ENCODE data around the gene ZCCHC17.

ZCCHC17 gene

DNA sequence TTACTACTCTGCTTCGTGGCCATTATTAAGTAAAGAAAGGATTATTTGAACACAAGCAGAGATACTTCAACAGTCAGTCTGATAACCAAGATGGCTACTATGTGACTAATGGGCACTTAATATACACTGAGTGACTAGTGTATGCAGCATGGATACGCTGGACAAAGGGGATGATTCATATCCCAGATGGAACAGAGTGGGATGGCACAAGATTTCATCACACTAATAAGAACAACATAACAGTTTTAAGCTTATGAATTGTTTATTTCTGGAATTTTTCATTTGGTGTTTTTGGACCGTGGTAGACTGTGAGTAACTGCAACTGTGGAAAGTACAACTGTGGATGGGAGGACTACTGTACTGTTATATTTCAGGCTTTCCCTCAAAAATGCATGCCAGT, 9.4 kb downstream of the ZCCHC17 start:
- peak; percentile 95 for DNase-seq

DNA sequence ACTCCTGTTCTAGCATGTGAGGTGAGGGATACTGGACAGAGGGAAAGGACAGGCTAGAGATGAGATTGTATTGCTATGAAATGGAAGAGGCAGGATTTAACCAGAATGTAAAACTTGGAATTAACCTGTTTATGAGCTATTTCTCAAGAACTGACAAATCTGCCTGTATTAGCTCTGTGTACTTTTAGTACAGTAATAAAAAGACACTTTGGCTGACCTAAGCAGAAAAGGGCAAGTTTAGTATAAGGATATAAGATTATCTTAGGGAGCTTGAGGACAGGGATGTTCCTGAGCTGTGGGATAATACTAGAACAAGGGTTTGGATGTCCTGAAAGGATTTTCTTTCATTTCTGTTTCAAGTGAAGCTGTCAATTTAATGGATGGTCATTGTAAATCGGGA, 11.2 kb downstream of the ZCCHC17 start:
- no peak for DNase-seq

GRCh38 chr1:31310198-31310597, 13.4 kb downstream of the ZCCHC17 start:
- DNase-seq = no peak

DNA sequence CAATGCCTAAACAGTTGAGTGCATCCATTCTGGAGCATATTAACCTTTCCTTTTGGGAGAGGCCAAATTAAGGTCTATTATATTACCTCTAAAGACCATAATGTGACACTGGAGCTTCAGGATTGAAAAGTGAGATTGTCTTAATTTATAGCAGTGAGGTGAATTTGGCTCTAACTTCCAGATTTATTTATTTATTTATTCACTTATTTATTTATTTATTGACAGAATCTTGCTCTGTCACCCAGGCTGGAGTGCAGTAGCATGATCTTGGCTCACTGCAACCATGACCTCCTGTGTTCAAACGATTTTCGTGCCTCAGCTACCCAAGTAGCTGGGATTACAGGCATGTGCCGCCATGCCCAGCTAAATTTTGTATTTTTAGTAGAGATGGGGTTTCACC, 19.1 kb downstream of the ZCCHC17 start:
- DNase-seq = no peak

DNA sequence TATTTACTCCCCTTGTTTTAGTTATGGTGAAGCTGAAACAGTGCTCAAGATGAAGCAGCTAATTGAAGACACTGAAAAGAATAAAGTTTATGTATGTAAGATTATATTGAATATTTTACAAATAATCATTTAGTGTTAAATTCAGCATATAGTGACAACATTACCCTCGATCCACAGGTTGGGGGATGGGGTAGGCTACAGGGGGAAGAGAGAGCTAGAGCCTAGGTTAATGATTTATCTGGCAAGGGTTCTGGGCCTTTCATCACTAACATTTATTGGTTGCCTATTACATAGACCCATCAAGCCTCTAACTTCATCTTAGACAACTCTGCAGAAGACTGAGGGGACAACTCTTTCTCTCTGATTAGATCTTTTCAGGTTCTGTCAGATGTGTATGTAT, 21.3 kb downstream of the ZCCHC17 start:
- no peak for DNase-seq

GRCh38 chr1:31324093-31324492, 27.3 kb downstream of the ZCCHC17 start:
- no peak for DNase-seq

DNA sequence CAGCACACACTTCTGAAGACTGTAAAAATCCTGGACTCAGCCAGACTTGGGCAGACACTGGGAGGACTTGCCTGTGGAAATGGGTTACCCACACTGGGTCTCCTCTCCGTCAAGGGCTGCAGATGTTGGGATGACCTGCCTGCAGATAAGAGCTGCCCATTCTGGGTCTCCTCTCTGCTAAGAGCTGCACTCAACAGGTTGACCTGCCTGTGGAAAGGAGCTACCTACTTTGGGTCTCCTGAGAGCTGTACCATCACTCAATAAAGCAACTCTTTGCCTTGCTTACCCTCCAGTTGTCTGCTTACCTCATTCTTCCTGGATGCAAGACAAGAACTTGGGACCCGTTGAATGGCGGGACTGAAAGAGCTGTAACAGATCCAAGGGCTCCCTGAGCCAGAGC, 28.2 kb downstream of the ZCCHC17 start:
- no peak for DNase-seq

GRCh38 chr1:31326461-31326860, 29.6 kb downstream of the ZCCHC17 start:
- no peak for DNase-seq

DNA sequence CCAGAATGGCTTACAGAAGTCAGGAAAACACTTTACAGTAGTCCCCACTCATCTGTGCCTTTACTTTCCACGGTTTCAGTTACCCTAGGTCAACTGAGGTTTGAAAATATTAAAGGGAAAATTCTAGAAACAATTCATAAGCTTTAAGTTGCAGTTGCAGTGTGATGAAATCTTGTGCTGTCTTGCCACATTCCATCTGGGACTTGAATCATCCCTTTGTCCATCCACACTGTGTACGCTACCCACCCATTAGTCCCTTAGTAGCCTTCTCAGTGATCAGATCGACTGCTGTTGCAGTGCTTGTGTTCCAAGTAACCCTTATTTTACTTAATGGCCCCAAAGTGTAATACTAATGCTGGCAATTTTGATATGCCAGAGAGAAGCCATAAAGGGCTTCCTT, 30.5 kb downstream of the ZCCHC17 start:
- peak; percentile 29 for DNase-seq

GRCh38 chr1:31335007-31335406, 38.2 kb downstream of the ZCCHC17 start:
- peak; percentile 36 for DNase-seq

DNA sequence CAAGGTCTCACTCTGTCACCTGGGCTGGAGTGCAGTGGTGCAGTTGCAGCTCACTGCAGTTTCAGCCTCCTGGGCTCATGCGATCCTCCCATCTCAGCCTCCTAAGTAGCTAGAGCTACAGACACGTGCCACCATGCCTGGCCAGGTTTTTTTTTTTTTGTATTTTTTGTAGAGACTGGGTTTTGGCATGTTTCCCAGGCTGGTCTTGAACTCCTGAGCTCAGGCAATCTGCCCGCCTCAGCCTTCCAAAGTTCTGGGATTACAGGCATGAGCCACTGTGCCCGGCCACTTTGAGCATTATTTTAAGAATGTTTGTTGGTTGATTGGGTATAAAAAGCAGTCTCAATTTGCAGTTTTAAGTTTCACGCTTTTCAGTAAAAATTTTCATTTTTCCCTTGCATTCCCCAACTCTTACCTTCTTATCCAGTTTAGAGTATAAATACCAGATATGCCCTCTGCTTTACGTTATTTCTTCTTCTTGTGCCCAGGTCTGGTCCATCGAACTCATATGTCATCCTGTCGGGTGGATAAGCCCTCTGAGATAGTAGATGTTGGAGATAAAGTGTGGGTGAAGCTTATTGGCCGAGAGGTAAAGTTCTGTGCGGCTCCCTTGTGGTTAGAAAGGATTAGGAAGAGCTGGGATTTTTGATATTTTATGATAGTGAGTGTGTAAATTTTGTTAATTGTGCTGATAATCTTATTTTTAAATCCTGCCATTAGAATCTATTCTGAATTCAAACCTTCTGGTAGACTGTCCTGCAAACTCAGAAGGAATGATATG, 40.0 kb downstream of the ZCCHC17 start:
- DNase-seq = no peak

DNA sequence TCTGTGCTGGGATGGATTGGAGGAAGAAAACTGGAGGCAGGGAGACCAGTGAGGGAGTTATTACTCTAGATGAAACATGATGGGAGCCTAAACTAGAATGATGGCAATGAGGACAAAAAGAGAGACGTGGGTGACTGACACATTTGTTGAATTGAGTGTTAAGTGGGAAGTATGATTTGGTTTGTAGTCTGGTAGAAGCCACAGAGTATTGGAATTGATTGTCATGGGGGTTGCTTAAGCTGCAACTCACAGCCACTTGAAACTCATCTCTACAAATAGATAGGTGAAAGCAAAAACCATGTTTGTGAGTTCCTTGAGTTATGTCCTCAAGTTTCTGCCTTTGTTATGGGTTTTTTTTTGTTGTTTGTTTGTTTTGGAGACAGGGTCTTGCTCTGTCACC, 47.7 kb downstream of the ZCCHC17 start:
- DNase-seq = no peak

- no peak for DNase-seq
Observed at GRCh38 chr1:31345635-31346034, 48.8 kb downstream of the ZCCHC17 start.

GRCh38 chr1:31346785-31347184, 50.0 kb downstream of the ZCCHC17 start:
- no peak for DNase-seq

GRCh38 chr1:31348449-31348848, 51.6 kb downstream of the ZCCHC17 start:
- no peak for DNase-seq

GRCh38 chr1:31354283-31354682, 57.5 kb downstream of the ZCCHC17 start:
- DNase-seq = no peak

- no peak for DNase-seq
Observed at GRCh38 chr1:31356427-31356826, 59.6 kb downstream of the ZCCHC17 start.

GRCh38 chr1:31361607-31362006, 64.8 kb downstream of the ZCCHC17 start:
- no peak for DNase-seq

DNA sequence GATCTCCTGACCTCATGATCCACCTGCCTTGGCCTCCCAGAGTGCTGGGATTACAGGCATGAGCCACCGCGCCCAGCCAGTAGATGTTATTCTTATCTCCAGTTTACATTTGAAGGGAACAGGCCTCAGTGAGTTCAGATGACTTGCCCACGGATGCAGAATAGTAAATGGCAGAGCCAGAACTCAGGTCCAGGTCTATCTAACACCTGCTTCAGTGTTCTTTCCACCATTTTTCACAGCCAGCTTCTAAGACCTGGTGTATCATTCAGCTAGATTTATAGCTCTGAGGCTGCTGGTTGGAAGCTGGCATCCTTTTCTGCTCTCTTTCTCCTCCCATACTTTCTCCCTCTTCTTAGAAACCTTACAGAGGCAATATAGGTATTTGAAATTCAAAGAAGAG, 65.2 kb downstream of the ZCCHC17 start:
- no peak for DNase-seq

GRCh38 chr1:31364561-31365250, 67.9 kb downstream of the ZCCHC17 start:
- DNase-seq = no peak

DNA sequence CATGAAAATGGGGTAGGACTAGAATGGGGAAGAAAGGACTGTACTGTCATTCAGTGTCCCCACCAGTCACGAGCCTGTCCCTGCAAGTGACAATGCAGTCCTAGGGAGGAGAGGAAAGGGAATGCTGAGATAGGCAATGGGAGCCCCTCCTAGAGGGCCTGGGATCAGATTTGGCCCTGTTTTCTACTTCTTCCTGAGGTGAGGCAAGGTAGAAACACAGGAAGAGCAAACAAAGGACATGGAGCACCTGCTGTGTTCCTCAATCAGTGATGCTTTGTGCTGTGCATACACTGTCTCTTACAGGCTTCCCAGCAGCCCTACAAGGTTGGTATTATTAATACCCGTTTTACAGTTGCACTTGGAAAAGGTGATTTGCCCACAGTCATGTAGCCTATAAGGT, 70.0 kb downstream of the ZCCHC17 start:
- DNase-seq = no peak

GRCh38 chr1:31368611-31369107, 71.8 kb downstream of the ZCCHC17 start:
- DNase-seq = no peak

GRCh38 chr1:31370021-31370420, 73.2 kb downstream of the ZCCHC17 start:
- no peak for DNase-seq

- no peak for DNase-seq
Observed at GRCh38 chr1:31370565-31370964, 73.7 kb downstream of the ZCCHC17 start.
